Choroid plexus epithelial cell (primary cell): ENCODE measurements around the gene PCDHB14.

Source experiments
- DNase-seq: peaks from one replicate; pipeline ENCODE4 v3.0.0-alpha.2; 2010; ENCODE audit warnings: low read depth
- H3K4me3 ChIP-seq: 2 replicates; pipeline ENCODE4 v1.5.1; 2011; ENCODE audit warnings: low read depth, mild to moderate bottlenecking, control low read depth, low read length, moderate library complexity
- TF ChIP-seq, protein P1 (sequence below): conservative IDR thresholded peaks from 2 replicates; pipeline ENCODE4 v1.5.1; 2011; ENCODE audit warnings: low read depth, mild to moderate bottlenecking, control low read depth, inconsistent platforms, low read length, moderate library complexity

Gene PCDHB14

DNA sequence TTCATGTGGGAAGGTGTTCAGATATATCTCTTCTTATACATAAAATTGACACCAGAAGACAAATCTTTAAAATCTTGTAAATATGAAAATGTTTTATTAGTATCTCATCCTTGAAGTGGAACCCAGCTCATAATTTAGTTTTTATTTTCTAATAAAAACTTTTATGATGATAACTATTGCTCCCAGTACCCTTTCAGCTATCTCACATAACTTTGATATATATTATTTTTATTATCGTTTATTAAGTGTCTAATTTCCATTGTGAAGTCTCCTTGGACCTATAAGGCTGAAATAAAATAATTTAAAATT is 38.0 kb downstream of the PCDHB14 start:
- no peak overlapping the region for H3K4me3 ChIP-seq
- DNase-seq = no peak
- TF ChIP-seq, protein P1, sequence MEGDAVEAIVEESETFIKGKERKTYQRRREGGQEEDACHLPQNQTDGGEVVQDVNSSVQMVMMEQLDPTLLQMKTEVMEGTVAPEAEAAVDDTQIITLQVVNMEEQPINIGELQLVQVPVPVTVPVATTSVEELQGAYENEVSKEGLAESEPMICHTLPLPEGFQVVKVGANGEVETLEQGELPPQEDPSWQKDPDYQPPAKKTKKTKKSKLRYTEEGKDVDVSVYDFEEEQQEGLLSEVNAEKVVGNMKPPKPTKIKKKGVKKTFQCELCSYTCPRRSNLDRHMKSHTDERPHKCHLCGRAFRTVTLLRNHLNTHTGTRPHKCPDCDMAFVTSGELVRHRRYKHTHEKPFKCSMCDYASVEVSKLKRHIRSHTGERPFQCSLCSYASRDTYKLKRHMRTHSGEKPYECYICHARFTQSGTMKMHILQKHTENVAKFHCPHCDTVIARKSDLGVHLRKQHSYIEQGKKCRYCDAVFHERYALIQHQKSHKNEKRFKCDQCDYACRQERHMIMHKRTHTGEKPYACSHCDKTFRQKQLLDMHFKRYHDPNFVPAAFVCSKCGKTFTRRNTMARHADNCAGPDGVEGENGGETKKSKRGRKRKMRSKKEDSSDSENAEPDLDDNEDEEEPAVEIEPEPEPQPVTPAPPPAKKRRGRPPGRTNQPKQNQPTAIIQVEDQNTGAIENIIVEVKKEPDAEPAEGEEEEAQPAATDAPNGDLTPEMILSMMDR = no peak

DNA sequence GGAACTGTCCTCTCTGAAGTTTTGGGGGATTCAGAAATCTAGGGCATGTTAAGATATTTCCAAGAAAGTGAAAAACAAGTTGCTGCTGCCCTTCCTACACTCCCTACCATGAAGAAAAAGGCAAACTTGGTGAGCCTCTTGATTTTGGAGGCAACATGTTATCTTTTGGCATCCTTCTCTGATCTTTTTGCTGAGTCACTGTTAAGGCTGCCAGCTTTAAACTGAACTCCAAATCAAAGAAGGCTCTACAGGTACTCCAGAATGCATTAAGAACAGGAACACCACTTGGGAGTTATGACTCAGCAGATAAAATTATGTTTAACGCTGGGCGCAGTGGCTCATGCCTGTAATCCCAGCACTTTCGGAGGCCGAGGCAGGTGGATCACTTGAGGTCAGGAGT is 46.1 kb downstream of the PCDHB14 start:
- no peak overlapping the region for H3K4me3 ChIP-seq
- no peak for DNase-seq
- TF ChIP-seq, protein P1 = no peak

DNA sequence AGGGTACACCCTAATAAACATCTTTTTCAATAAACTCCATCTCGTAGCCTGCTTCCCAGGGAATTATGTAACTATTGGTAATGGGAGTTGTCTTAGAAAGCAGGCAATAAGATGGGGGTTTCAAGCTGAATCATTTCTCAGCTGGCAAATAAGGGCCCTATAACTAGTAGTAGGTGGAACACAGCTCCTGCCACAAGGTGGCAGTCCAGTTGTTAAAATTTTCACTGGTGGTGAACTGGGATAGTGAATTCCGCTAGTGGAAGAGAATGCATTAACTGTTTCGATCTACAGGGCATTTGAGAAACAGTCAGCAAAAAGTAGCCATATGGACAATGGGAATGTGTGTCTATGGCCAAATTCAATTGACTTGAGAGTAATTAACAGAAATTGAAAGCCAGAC is 49.8 kb downstream of the PCDHB14 start:
- H3K4me3 ChIP-seq = no peak overlapping the region
- no peak for DNase-seq
- TF ChIP-seq, protein P1 = no peak
